Fibroblast of the aortic adventitia (primary cell): Measurements from ENCODE around the gene DNAH6. TPM values are rescaled to one million over a fixed set of nuclear protein-coding genes. Genes with fewer than 3 reads are reported as not detected.
"Not testable (repeated sequence)": the region's sequence is repeated elsewhere in the genome, so short reads cannot be mapped to it uniquely, and the experiment has no call there.

ENCODE experiments used
- DNase-seq: peaks from one replicate; pipeline ENCODE4 v3.0.0-alpha.2; 2010; ENCODE audit warnings: low read depth
- H3K4me3 ChIP-seq: 2 replicates; pipeline ENCODE4 v1.5.1; 2011; ENCODE audit warnings: low read depth, mild to moderate bottlenecking, control low read depth, low read length, moderate library complexity
- total RNA-seq: library from RNA; depleted of rRNA; stranded (reverse); fragments of >200 nt; gene quantifications from 2 replicates; pipeline ENCODE4 v1.2.3, GENCODE V29; 2012; ENCODE audit warnings: low replicate concordance
- TF ChIP-seq, protein P1 (sequence below): IDR thresholded peaks from 2 replicates; pipeline ENCODE4 v1.5.1; 2011; ENCODE audit warnings: mild to moderate bottlenecking, low read length, control low read depth, inconsistent platforms; ENCODE audit not compliant: insufficient read depth

The DNAH6 gene
- total RNA-seq, 1 donor = under 0.01 TPM

DNA sequence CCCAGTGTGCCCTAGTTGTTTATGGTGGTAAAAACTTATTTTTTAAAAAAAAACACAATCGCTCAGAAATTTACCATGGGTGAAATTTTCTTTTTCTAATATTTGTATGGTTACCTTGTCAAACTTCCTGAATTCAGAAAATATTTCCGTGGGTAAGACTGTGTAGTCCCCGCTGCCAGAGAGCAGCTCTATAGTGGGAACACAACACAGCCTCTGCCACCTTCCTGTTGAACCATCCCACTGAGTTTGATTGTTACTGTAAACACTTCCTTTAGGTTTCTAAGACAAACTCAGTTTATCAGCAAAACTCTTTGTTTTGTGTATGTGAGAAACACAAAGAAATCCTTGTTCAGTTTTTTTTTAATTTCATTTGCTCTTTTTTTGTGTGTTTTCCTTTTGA, 17.9 kb downstream of the DNAH6 start:
- TF ChIP-seq, protein P1, sequence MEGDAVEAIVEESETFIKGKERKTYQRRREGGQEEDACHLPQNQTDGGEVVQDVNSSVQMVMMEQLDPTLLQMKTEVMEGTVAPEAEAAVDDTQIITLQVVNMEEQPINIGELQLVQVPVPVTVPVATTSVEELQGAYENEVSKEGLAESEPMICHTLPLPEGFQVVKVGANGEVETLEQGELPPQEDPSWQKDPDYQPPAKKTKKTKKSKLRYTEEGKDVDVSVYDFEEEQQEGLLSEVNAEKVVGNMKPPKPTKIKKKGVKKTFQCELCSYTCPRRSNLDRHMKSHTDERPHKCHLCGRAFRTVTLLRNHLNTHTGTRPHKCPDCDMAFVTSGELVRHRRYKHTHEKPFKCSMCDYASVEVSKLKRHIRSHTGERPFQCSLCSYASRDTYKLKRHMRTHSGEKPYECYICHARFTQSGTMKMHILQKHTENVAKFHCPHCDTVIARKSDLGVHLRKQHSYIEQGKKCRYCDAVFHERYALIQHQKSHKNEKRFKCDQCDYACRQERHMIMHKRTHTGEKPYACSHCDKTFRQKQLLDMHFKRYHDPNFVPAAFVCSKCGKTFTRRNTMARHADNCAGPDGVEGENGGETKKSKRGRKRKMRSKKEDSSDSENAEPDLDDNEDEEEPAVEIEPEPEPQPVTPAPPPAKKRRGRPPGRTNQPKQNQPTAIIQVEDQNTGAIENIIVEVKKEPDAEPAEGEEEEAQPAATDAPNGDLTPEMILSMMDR = no peak
- no peak for DNase-seq
- H3K4me3 ChIP-seq = no peak overlapping the region

DNA sequence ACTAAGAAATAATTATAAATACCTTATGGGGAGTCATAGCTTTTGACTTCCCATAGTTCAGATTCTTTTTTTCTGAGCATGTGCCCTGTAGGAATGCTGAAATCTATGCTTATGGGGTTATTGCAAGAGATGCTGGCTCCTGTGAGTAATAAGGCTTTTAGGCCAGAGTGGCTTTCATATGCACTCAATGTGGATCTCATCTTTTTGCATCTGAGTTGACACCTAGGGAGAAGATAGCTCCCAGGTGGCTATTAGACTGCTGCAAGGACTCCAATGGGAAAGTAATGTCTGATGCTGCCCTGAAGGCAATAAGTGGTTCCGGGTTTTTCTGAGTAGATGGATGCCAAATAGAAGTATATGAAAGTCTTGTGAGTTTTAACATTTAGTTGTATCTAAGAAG, 21.0 kb downstream of the DNAH6 start:
- no peak overlapping the region for H3K4me3 ChIP-seq
- no peak for DNase-seq
- TF ChIP-seq, protein P1 = no peak

DNA sequence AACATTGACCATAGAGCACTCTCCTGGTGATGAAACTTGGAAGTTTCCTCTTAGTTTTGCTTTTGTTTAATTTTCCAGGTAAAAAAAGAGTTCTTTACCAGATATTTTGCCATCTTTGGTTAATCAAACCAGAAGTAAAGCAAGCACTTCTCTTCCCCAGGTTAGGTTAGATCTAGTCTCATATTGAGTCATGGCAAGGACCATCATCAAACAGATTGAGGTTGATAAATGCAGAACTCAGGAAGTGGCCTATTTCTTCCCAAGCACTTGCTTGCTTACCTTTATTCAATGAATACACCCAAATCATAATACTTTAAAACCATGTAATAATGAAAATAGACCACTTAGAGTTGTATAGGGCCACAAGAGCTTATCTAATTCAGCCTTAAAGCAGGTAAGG, 23.4 kb downstream of the DNAH6 start:
- DNase-seq = no peak
- TF ChIP-seq, protein P1 = no peak
- H3K4me3 ChIP-seq = no peak overlapping the region

DNA sequence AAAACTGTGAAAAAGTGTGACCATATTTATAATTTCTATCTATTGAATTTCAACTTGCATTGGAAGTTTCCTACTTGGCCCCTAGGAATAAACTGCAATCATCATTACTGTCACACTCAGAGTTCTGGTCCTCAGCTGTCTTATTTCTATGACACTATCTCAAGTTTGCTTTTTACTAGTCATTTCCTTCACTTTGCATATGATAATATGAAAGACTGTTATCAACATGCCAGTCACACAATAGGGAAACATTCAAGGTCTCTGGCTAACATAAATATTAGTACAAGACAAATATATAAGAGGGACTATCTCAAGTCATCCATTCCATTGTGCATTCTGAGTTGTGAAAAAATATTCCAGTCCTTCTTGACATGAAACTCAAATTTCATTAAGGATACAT, 28.7 kb downstream of the DNAH6 start:
- TF ChIP-seq, protein P1 = no peak
- DNase-seq = no peak
- H3K4me3 ChIP-seq = no peak overlapping the region

DNA sequence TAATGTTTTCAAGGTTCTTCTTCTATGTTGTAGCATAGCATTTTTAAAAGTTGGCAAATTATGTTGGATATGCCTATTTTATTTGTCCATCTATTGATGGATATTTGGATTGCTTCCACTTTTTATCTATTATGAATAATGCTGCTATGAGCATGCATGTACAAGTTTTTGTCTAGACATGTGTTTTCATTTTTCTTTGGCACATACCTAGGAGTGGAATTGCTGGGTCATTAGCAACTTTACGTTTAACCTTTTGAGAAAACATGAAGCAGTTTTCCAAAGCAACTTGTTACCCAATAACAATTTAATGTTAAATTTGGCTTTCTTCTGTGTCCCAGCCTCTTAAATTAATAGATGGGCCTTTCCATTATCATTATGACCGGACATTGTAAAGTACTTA, 30.3 kb downstream of the DNAH6 start:
- H3K4me3 ChIP-seq = no peak overlapping the region
- DNase-seq = no peak
- TF ChIP-seq, protein P1 = no peak

DNA sequence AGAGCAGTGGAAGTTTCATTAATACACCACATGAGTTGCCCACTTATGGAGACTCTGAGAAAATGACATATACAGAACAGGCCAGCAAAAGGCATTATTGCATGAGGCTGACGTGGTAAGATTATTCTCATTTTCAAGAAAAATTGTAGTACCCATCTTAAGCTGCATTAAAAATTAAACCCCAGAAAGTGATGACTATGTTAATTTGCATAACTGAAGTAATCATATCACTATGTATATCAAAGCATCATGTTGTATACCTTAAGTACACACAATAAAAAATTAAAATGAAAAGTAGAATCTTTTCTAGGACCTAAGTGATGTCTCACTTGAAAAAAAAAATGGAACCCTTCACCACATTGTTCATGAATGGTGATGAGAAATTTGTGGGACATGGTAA, 32.0 kb downstream of the DNAH6 start:
- TF ChIP-seq, protein P1 = no peak
- H3K4me3 ChIP-seq = no peak overlapping the region
- no peak for DNase-seq

DNA sequence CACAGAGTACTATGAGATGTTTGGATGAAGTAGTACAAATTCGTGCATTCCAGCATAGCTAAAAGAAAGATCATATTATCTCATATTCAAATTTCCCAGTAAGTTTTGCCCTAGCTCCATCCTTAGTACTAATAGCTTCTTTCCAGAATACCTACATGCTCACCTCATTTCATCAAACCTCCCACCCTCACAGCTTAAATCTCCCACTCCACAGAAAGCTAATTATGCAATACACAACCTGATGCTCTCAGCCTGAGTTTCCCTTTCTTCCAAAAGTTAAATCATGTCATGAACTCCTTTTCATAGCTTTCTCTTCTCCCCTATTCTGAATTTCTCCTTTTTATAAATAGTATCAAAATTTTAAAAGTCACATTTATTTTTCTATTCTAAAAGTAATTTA, 34.6 kb downstream of the DNAH6 start:
- no peak for DNase-seq
- H3K4me3 ChIP-seq = no peak overlapping the region
- TF ChIP-seq, protein P1 = no peak

DNA sequence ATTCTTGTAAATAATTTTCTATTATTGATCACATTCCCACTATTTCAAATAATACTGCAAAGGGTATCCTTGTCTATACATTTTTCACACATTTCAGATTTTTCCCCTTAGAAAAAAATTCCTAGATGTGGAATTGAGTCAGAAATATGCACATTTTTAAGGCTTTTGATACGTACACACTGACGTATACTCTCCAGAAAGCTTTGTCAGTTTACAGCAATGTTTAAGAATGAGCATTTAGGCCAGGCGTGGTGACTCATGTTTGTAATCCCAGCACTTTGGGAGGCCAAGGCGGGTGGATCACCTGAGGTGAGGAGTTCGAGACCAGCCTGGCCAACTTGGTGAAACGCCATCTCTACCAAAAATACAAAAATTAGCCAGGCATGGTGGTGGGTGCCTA, 35.2 kb downstream of the DNAH6 start:
- not testable (repeated sequence) for H3K4me3 ChIP-seq, DNase-seq
